Stimulated activated CD4-positive, alpha-beta T cell treated with anti-CD3 and anti-CD28 coated beads, TNF-alpha, amount 100 ng/mL, for 1 hour (primary cell): ENCODE data around the gene UNC5B.
"Not testable (repeated sequence)": the region's sequence is repeated elsewhere in the genome, so short reads cannot be mapped to it uniquely, and the experiment has no call there.

Experiments used
- DNase-seq, 3 donors: peaks; one replicate each; pipeline ENCODE4 v3.0.0-alpha.2; 2020; ENCODE audit warnings: low read depth in 3 of 3, low spot score in 1 of 3

Gene UNC5B

GRCh38 chr10:71295641-71296040, 83.3 kb downstream of the UNC5B start:
- DNase-seq: no peak

- DNase-seq: no peak
These were observed 83.7 kb downstream of the UNC5B start for GRCh38 chr10:71296086-71296485.

- DNase-seq: not testable (repeated sequence)
These were observed 84.4 kb downstream of the UNC5B start for GRCh38 chr10:71296811-71297210.

- no peak for DNase-seq
These were observed 85.0 kb downstream of the UNC5B start for GRCh38 chr10:71297343-71297742.

- DNase-seq: no peak
These were observed 86.9 kb downstream of the UNC5B start for GRCh38 chr10:71299071-71299785.

GRCh38 chr10:71300555-71301370, 88.4 kb downstream of the UNC5B start:
- DNase-seq: no peak

GRCh38 chr10:71301371-71301916, 89.1 kb downstream of the UNC5B start:
- no peak for DNase-seq

GRCh38 chr10:71302451-71302850, 90.1 kb downstream of the UNC5B start:
- no peak for DNase-seq

- DNase-seq: no peak
These were observed 90.7 kb downstream of the UNC5B start for GRCh38 chr10:71302874-71303568.

- no peak for DNase-seq
These were observed 91.2 kb downstream of the UNC5B start for GRCh38 chr10:71303569-71303907.

- DNase-seq: no peak
These were observed 92.5 kb downstream of the UNC5B start for GRCh38 chr10:71304914-71305313.

GRCh38 chr10:71306979-71307378, 94.6 kb downstream of the UNC5B start:
- no peak for DNase-seq

GRCh38 chr10:71307469-71308085, 95.2 kb downstream of the UNC5B start:
- no peak for DNase-seq

- no peak for DNase-seq
These were observed 95.9 kb downstream of the UNC5B start for GRCh38 chr10:71308244-71308643.

GRCh38 chr10:71308985-71309384, 96.6 kb downstream of the UNC5B start:
- DNase-seq: no peak

GRCh38 chr10:71309919-71310318, 97.5 kb downstream of the UNC5B start:
- DNase-seq: no peak

GRCh38 chr10:71312220-71312619, 99.8 kb downstream of the UNC5B start:
- DNase-seq: no peak

- no peak for DNase-seq
These were observed 100.7 kb downstream of the UNC5B start for GRCh38 chr10:71312811-71313789.

GRCh38 chr10:71314028-71314693, 101.8 kb downstream of the UNC5B start:
- DNase-seq: peak in 2 of 3 donors; percentile 30 to 39
